NT2/D1 (cell line): ENCODE data around the gene KIAA0513.

Source experiments
- YY1 ChIP-seq: IDR thresholded peaks from 2 replicates; pipeline ENCODE4 v1.6.1; 2011; ENCODE audit not compliant: insufficient read length, insufficient read depth
- ZNF274 ChIP-seq: IDR thresholded peaks from 2 replicates; pipeline ENCODE4 v1.6.1; 2011; ENCODE audit warnings: mild to moderate bottlenecking, low read depth, low read length

- TF ChIP-seq ZNF274: no peak
- no peak for TF ChIP-seq YY1
These were observed at the start of gene KIAA0513 for GRCh38 chr16:85027349-85027957.
